Measurements from ENCODE around the gene FAM156B.

DNA sequence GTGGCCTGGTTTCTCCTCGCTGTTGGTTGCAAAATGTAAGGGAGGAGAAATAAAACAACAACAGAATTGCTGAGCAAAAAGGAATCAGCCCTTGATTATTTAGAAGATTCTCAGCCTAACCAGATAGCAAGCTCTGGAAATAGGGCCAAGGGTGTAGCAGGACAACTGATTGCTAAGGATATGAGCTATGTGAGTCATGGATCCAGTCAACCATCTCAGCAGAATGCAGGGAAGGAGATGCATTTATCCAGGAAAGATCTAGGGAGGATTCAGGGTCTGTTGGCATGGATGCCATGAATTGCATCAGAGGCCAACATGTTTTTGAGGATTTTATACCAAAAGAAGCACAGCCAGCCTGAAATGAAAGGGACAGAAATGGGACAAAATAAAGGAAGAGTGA lies 27.1 kb upstream of the FAM156B start:
- TF ChIP-seq EP300 (IDR thresholded peaks at IDR 0.05; ENCODE audit: borderline replicate concordance in 1 of 2, low read depth in 2 of 2, low read length in 2 of 2), result no peak
- no peak for TF ChIP-seq YY1 (IDR thresholded peaks at IDR 0.05; ENCODE audit: low read depth, low read length)
- no peak for TF ChIP-seq SRF (IDR thresholded peaks at IDR 0.05; ENCODE audit: low read depth, low read length)
- TF ChIP-seq, protein P1, sequence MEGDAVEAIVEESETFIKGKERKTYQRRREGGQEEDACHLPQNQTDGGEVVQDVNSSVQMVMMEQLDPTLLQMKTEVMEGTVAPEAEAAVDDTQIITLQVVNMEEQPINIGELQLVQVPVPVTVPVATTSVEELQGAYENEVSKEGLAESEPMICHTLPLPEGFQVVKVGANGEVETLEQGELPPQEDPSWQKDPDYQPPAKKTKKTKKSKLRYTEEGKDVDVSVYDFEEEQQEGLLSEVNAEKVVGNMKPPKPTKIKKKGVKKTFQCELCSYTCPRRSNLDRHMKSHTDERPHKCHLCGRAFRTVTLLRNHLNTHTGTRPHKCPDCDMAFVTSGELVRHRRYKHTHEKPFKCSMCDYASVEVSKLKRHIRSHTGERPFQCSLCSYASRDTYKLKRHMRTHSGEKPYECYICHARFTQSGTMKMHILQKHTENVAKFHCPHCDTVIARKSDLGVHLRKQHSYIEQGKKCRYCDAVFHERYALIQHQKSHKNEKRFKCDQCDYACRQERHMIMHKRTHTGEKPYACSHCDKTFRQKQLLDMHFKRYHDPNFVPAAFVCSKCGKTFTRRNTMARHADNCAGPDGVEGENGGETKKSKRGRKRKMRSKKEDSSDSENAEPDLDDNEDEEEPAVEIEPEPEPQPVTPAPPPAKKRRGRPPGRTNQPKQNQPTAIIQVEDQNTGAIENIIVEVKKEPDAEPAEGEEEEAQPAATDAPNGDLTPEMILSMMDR (IDR thresholded peaks at IDR 0.05; ENCODE audit: control extremely low read depth in 1 of 3, insufficient read depth in 1 of 3, low read depth in 1 of 3, low read length in 3 of 3), result no peak
- TF ChIP-seq FOSL1 (IDR thresholded peaks at IDR 0.05; ENCODE audit: insufficient read depth, low read depth, low read length), result no peak
- TF ChIP-seq TEAD4 (IDR thresholded peaks at IDR 0.05; ENCODE audit: low read depth, low read length), result no peak
- TF ChIP-seq RFX5 (IDR thresholded peaks at IDR 0.05; ENCODE audit: borderline replicate concordance, low read depth, low read length), result no peak
- no peak for TF ChIP-seq ZNF274 (IDR thresholded peaks at IDR 0.05; ENCODE audit: borderline replicate concordance, extremely low read depth, low read length)

Data from H1 (cell line).